Ovary (tissue), 9 donors: Measurements from ENCODE around the gene HSPA1B. TPM values are rescaled to one million over a fixed set of nuclear protein-coding genes. Genes with fewer than 3 reads are reported as not detected.
A peak's percentile ranks its signal among the peaks of the same experiment; 100 is the strongest.

ENCODE experiments used
- DNase-seq, 5 donors: peaks; one replicate each; pipeline ENCODE4 v3.0.0-alpha.2; 2019 to 2020
- H3K27ac ChIP-seq, 2 donors: fragments of 200-600 bp; one replicate each; pipeline versions ENCODE4 v1.5.1 to v1.8.0; 2019 to 2022
- H3K27me3 ChIP-seq: fragments of 200-600 bp; one replicate; pipeline ENCODE4 v1.8.0; 2022
- H3K36me3 ChIP-seq: fragments of 200-600 bp; sonication (generic); one replicate; pipeline ENCODE4 v1.5.1; 2019
- H3K4me1 ChIP-seq: one replicate; pipeline ENCODE4 v1.8.1; 2013; ENCODE audit warnings: mild to moderate bottlenecking, moderate library complexity; ENCODE audit not compliant: insufficient read depth
- H3K4me3 ChIP-seq: fragments of 200-600 bp; sonication (generic); one replicate; pipeline ENCODE4 v1.5.1; 2017
- H3K9me3 ChIP-seq, 2 donors: fragments of 200-600 bp in 1 of 2; sonication (generic) in 1 of 2; one replicate each; pipeline versions ENCODE4 v1.5.1 to v1.8.1; 2013 to 2019; ENCODE audit warnings: mild to moderate bottlenecking in 1 of 2, moderate library complexity in 1 of 2
- EP300 ChIP-seq: sonication (generic); formaldehyde crosslinking; IDR thresholded peaks from one replicate; pipeline ENCODE4 v1.6.1; 2017; ENCODE audit warnings: antibody characterized with exemption
- POLR2A ChIP-seq: fragments of 450-650 bp; IDR thresholded peaks from one replicate; pipeline ENCODE4 v1.6.1; 2017; ENCODE audit warnings: antibody characterized with exemption, mild to moderate bottlenecking, moderate library complexity
- WGBS, 3 donors: extraction: QIAGEN DNeasy Blood & Tissue Kit in 1 of 3; methylation state at CpG; one replicate each; pipeline versions ENCODE4 v1.1.5 to v1.1.7; 2013 to 2017; 5-methylcytosine and 5-hydroxymethylcytosine counted together
- intact Hi-C, 4 donors: fragments of 100-400 bp; cut with DNase I; formaldehyde crosslinking; loops; one replicate each; pipeline versions ENCODE4 v1.11.0 to v1.15.1; 2022 to 2023
- polyA plus RNA-seq, 2 donors: library from polyadenylated mRNA; stranded (reverse); fragments of 200-250 nt in 1 of 2; fragments of 350-450 nt in 1 of 2; fragmentation: Illumina TruSeq in 1 of 2; extraction: RNeasy Lipid Tissue Mini Kit (QIAGEN cat#74804) in 1 of 2; gene quantifications; one replicate each; pipeline ENCODE4 v1.2.3, GENCODE V29; 2013 to 2014
- total RNA-seq, 7 donors: library from RNA; depleted of rRNA in 2 of 7; stranded (reverse); fragments of >200 nt in 2 of 7; fragmentation: NEBNext Ultra II Directional in 3 of 7; extraction: Animal tissue kit (Norgen Biotek cat#: 25700) in 3 of 7; gene quantifications; one replicate each; pipeline versions ENCODE4 v1.1.0 to v1.2.4, GENCODE V29; 2016 to 2023
- TF ChIP-seq, protein P1 (sequence below), 3 donors: fragments of 450-650 bp in 2 of 3; fragments of 200-600 bp in 1 of 3; IDR thresholded peaks; one replicate each; pipeline versions ENCODE4 v1.5.1 to v1.8.0; 2016 to 2022; ENCODE audit warnings: antibody characterized with exemption in 3 of 3, mild to moderate bottlenecking in 1 of 3
- donor health status: DM: no; HTN: no; CAD: no; lungs with moderate emphysema.
- donor health status: DM: no; HTN: no; CAD: no.
- donor health status: Bipolar disorder and iron deficiency.
- donor health status: DM: yes; HTN: yes; CAD: no.
- donor health status: DM: no; HTN: no; CAD: no.
- donor health status: DM: yes; HTN: yes; CAD: no.

Gene HSPA1B
- total and polyA plus RNA-seq, 9 donors = 41.9 to 506 (median 175) TPM

DNA sequence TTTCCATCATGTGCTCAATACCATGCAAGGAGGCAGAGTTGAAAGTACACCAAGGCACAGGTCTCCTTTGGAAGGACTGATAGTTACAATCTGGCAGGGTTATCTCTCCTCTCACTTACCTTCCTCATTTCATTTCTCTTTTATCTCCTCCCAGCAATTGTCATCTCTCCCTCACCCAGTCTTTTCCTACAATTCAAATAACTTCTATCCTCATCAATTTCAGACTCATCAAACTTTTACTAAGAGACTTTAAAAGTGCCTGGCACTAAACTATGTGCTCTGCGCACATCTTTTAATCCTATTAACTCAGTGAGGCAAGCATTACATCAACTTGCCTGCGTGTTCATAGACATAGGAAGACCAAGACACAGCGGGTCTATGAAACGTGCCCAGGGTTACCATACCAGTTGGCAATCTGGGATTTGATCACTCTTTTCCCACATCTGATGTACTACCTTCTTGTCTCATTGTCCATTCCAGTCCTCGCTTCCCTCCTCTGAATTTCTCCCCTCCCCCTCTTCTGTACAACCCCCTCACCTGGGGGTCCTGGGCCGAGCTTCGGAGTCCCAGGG, 33.2 kb upstream of the HSPA1B start:
- Histone ChIP-seq H3K27me3 (no peaks in the 10 kb centered on the region), H3K4me3 (peak overlapping the region; percentile 67), H3K27ac (peak overlapping the region; percentile 93 to 96), H3K4me1 (peaks cover 6% of the 10 kb centered on the region), H3K36me3 (no peaks in the 10 kb centered on the region), H3K9me3 (no peaks in the 10 kb centered on the region)
- DNase-seq = no peak
- no peak for TF ChIP-seq POLR2A
- TF ChIP-seq, protein P1, sequence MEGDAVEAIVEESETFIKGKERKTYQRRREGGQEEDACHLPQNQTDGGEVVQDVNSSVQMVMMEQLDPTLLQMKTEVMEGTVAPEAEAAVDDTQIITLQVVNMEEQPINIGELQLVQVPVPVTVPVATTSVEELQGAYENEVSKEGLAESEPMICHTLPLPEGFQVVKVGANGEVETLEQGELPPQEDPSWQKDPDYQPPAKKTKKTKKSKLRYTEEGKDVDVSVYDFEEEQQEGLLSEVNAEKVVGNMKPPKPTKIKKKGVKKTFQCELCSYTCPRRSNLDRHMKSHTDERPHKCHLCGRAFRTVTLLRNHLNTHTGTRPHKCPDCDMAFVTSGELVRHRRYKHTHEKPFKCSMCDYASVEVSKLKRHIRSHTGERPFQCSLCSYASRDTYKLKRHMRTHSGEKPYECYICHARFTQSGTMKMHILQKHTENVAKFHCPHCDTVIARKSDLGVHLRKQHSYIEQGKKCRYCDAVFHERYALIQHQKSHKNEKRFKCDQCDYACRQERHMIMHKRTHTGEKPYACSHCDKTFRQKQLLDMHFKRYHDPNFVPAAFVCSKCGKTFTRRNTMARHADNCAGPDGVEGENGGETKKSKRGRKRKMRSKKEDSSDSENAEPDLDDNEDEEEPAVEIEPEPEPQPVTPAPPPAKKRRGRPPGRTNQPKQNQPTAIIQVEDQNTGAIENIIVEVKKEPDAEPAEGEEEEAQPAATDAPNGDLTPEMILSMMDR (IDR thresholded peaks at IDR 0.05) = no peak
- no peak for TF ChIP-seq EP300
- intact Hi-C loops = loop anchor here in 1 of 4 donors (5.0 to 10.0 kb wide), 2 partner anchors 38 to 60 kb away; partner anchors contain the start of gene CLIC1
- 7 to 8% (median 8%) methylated on average over 7 of the region's 7 CpGs for WGBS, 3 donors

DNA sequence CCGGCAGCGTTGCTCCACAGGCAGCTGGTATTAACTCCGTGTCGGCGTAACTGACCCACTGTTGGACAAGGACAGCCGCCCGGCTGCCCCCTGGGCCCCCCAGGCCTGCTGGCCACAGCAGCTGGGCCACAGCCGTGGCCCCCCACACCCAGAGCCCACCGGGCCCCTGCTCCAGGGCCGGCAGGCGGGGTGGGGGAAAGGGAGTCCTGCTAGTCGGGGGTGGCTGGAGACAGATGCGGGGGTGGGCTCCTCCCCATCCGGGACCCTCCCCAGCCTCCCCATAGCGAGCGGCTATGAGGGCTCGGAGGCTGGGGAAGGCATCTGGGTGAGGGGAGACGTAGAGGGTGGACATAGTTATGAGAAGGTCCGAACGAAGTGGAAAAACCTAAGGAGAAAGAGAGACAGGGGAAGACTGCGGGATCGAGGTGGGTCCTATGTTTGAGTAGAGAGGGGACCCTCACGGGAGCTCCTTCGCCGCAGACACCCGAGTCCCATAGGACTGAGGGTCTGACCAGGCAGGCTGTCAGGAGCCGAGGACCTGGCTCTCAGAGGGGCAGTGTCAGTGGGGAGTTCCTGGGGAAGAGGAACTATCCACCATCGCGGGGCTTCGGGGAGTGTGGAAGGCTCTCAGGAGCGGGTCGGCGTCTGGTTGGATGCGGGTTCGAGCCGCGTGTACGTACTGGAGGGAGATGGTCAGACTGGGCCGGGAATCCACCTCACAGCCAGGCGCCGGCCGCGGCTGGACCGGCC, 32.5 kb upstream of the HSPA1B start:
- intact Hi-C loops = loop anchor here in 2 of 4 donors (5.0 to 10.0 kb wide), 2 partner anchors 37 to 60 kb away; partner anchors contain the start of gene CLIC1 (in 1 of the 2)
- peak in 1 of 5 donors; percentile 54 for DNase-seq
- 1% methylated on average over 44 of the region's 44 CpGs for WGBS, 3 donors
- Histone ChIP-seq H3K4me3 (peak overlapping the region; percentile 67), H3K27ac (peak overlapping the region; percentile 93 to 96), H3K36me3 (no peaks in the 10 kb centered on the region), H3K9me3 (no peaks in the 10 kb centered on the region), H3K4me1 (peaks cover 6% of the 10 kb centered on the region), H3K27me3 (no peaks in the 10 kb centered on the region)
- TF ChIP-seq POLR2A (no peak), EP300 (no peak)
- TF ChIP-seq, protein P1 (IDR thresholded peaks at IDR 0.05) = no peak

DNA sequence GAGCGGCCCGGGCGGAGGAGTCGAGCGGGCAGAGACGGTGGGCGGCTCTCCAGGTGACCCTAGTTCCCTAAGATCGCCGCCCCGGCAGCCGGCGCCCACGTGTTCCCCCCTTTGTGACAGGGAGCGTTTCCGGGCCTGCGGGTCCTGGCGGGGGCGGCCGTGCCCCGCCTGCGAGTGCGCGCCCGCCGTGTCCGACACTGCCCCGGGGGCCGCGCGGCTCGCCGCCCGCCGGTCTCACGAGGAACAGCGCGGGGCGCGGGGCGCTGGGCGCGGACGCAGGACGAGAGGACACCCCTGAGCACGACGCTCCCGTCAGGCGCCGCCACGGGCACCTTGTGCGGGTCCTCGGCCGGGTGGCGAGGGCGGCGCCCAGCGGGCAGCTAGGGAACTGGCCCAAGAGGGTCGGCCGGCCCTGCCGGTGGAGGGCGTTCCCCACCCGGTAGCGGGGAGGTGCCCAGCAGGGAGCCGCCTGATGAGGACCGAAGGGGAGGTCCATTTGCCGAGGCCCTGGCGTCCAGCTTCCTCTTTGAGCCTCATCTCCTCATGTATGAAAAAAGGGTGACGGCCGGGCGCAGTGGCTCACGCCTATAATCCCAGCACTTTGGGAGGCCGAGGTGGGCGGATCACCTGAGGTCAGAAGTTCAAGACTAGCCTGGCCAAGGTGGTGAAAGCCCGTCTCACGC, 31.8 kb upstream of the HSPA1B start, which contains the start of gene VARS1:
Gene VARS1, minus strand, starts transcription at position 137 of the 683 bp plus-strand sequence. CDS start 535 bp downstream, outside the sequence.
- H3K36me3 ChIP-seq = no peaks in the 10 kb centered on the region
- H3K27ac ChIP-seq = peak within 1 kb of the TSS; percentile 93 to 96
- no peaks in the 10 kb centered on the region for H3K27me3 ChIP-seq
- TF ChIP-seq, protein P1 (IDR thresholded peaks at IDR 0.05) = peak; percentile 77 to 99 (median 99)
- TF ChIP-seq POLR2A (peak; percentile 70), EP300 (no peak)
- peaks cover 6% of the 10 kb centered on the region for H3K4me1 ChIP-seq
- H3K4me3 ChIP-seq = peak within 1 kb of the TSS; percentile 67
- H3K9me3 ChIP-seq = no peaks in the 10 kb centered on the region
- 0 to 2% (median 1%) methylated on average over 30 to 75 of the region's 75 CpGs for WGBS, 3 donors
- intact Hi-C loops = loop anchor here in 2 of 4 donors (5.0 to 10.0 kb wide), 2 partner anchors 37 to 61 kb away; partner anchors contain the start of gene CLIC1 (in 1 of the 2)
- DNase-seq = peak; percentile 88 to 93 (median 91)

DNA sequence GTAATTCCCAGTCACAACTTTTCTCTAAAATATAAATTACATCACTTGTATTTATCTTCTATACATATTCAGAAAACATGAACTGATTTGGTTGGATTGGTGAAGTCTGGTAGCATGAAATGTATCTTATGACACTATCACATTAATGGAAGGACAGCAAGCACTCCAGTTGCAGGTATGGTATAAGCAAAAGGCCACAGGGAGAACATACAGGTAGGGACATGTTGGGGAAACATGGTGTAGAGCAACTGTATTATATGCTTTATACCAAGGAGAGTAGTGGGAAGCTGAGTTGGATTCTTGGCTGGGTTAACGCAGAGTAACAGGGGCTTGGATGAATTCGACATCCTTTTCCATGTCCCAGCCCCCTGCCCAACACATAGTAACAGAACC, 30.5 kb upstream of the HSPA1B start:
- intact Hi-C loops = loop anchor here in 2 of 4 donors (5.0 to 10.0 kb wide), 2 partner anchors 35 to 62 kb away; partner anchors contain the start of gene CLIC1 (in 1 of the 2)

More for the DNA sequence above, 30.5 kb upstream of the HSPA1B start:
- Histone ChIP-seq H3K4me3 (no peak overlapping the region), H3K4me1 (peaks cover 6% of the 10 kb centered on the region), H3K27me3 (no peaks in the 10 kb centered on the region), H3K9me3 (no peaks in the 10 kb centered on the region), H3K27ac (no peak overlapping the region), H3K36me3 (no peaks in the 10 kb centered on the region)
- TF ChIP-seq EP300 (no peak), POLR2A (no peak)
- TF ChIP-seq, protein P1 (IDR thresholded peaks at IDR 0.05) = no peak
- DNase-seq = no peak
- 69 to 78% (median 74%) methylated on average over 2 of the region's 2 CpGs for WGBS, 3 donors
